Middle frontal gyrus (tissue), 1 donor: ENCODE measurements around the gene ADAMTS15.
"Not testable (repeated sequence)": the region's sequence is repeated elsewhere in the genome, so short reads cannot be mapped to it uniquely, and the experiment has no call there.

Experiments used
- DNase-seq: peaks from one replicate; pipeline ENCODE4 v3.0.0-alpha.2; 2015; ENCODE audit warnings: low spot score; ENCODE audit errors: extremely low spot score

ADAMTS15 gene

DNA sequence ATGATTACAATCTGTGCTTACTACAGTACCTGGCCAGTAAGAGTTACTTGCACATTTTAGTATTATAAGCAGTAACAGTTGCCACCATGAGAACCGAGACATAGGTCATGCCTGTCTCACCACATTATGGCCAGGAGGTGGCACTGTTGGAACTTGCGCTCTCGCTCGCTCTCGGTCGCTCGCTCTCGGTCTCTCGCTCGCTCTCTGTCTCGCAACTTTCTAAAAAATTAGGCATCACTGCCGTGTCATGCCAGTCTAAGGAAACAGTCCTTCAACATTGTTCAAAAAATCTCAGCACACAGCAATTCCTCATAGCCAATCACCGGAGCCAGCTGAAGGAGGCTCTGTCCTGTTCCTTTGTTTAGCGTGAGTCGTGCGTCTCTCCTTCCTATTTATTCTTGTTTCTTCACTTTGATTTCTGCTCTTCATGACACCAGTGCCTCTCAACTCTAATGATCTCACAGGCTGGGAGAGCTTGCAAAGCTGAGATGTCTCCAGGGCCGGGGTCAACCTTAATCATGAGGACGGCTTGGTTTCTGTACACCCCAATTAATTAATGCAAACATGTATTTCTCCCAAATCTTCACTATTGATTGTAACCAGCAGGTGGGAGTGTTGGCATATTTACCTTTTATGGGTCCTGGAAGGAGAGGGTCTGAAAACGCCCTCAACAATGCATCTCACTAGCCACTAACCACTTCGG, 13.8 kb upstream of the ADAMTS15 start:
- DNase-seq: peak; percentile 74

DNA sequence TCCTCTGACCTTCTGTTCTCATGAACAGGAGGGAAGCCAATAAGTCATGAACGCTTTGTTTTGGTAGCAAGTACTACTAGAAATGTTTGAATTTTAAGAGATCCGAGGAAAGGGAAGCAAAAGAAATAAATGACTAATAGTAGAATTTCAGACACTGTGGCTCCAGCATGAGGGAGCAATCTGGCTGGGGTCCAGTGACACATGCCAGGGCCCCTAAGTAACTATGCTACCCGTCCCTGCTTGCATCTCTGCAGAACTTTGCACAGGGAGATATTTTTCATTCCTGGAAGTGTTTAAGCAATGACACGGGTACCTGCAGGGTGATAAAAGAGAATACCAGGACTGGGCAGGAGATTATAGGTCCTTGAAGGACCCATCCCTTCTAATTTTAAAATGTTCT, 12.8 kb upstream of the ADAMTS15 start:
- no peak for DNase-seq

DNA sequence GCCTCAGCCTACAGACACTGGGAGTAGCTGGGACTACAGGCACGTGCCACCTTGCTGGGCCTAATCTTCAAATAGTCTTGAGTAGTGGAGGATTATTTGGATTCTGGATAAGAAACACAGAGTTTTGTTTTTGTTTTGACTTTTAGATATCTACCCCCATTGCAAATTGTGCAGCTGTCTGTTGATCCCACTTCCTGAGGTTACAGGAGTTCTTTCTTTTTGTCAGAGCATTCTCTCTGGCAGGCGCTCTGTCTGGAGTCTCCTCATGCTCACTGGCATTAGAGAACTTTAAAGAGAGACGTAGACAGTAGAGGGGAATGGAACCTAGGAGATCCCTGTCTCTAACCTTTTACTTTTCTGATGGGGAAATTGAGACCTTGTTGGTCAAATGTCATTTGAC, 12.3 kb upstream of the ADAMTS15 start:
- DNase-seq: no peak

DNA sequence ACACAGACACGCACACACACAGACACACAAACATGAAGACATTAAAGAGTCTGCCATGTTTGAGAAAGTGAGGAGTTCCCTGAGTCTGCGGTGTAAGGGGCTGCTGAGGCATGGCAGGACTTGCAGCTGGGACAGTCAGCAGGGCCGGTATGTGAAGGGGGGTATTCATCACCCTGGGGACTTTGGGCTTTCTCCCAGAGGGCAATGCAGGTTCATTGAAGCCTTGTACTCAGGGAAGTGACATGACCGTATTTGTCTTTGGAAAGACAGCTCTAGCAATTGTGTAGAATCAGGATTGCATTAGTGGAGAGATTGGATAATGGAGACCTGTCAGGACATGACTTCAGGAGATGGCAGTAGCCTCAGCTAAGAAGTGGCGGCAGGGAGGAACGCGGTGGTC, 10.6 kb upstream of the ADAMTS15 start:
- DNase-seq: no peak

DNA sequence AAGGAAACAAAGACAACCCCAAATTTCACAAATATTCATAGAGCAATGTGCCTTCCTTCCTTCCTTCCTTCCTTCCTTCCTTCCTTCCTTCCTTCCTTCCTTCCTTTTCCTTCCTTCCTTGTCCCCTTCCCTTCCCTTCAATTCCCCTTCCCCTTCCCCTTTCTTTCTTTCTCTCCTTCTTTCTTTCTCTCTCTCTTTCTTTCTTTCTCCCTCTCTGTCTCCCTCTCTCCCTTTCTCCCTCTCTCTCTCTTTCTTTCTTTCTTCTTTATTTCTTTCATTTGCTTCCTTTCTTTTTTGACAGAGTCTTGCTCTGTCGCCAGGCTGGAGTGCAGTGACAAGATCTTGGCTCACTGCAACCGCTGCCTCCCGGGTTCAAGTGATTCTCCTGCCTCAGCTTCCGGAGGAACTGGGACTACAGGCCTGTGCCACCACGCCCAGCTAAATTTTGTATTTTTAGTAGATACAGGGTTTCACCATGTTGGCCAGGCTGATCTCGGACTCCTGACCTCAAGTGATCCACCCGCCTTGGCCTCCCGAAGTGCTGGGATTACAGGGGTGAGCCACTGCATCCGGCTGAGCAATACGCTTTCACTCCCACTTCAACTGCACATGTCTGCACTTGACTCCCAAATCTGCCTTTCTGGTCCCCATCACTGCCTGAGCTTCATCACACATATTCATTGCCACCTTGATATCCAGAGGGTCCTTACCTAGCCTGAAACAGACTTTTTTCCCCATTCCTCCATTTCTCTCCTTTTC, 9.9 kb upstream of the ADAMTS15 start:
- not testable (repeated sequence) for DNase-seq

DNA sequence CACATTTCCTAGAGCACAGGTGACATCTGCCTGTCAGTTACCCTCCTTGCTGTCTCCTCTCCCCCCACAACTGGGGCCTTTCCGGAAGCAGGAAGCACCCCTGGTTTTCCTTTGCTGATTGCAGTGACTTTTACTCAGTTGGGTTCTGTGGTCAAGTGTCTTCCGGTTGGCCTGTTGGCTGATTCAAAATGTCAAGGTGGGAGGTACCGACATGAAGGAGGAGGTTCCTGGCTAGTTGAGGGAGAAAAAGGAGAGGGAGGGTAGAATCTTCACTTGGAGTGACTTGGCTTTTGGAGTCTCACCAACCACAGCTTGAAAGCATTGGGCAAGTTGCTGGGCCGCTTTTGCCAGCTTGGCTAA, 9.3 kb upstream of the ADAMTS15 start:
- no peak for DNase-seq

DNA sequence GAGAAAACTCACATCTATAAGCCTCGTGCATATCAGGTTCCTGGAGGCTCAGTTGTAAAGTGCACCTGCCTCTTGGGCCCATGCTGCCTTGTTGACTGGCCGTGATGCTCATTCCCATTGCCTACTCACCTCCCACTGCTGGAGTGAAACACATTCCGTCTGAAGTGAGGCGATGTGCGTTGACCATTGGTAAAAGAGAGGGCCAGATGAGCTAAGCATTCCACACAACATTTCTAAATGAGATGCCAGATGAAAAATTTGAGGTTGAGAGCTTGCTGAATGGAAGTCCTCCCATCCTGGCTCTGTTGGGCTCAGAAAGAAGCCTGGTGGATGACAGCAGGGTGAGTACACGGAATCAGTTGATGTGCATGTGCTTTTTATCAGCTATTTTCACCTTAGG, 8.6 kb upstream of the ADAMTS15 start:
- DNase-seq: no peak

DNA sequence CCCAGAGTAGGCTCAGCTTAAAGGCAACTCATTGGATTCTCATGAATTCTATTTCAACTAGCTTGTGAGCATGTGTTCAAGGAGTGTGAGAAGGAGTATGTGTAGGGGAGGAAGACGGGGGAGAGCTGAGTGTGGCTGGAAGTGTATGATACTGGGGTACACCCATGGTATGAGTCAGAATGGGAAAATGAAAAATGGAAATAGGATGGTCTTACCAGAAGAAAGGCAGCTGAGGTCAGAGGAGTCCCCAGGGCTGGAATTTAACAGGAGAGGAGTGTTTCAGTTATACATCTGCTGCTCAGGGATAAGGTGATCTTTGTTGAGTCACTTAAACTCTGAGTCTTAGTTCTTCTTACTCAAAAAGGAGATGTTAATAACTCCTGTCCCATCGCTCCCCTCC, 6.7 kb upstream of the ADAMTS15 start:
- no peak for DNase-seq

DNA sequence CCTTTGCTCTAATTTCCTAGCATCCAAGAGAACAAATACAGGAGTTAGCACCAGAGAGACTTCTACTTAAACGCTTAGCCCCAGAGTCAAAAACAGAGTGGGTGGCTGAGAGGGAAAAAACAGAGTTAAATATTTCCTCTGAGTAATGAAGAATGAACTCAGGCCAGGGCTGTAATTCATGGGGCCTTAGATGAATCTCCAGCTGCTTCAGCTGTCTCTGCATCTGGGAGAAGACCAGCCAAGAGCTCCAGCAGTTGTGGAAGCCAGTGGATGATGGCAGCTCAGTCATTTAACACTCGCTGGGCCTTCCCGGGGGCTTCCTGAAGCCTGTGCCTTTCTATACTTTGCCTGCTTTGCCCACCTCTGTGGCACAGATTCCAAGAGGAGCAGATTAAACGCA, 5.7 kb upstream of the ADAMTS15 start:
- DNase-seq: no peak

DNA sequence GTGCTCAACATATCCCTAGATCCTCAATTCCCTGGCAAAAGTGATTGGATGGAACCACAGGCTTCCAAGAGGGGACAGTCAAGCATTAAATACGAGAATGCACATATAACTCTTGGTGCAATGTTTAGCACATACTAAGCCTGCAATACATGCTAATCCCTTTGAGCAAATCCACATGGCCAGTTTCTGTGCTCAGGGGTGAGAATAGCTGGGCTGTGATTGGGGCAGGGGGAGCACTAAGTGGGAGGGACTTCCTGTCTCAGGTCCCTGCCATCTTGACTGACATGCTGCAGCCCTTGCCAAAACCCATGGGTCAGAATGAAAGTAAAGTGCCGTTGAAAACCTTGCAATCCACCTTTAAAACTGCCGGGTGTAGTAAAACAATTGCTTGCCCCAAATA, 2.7 kb upstream of the ADAMTS15 start:
- DNase-seq: no peak

DNA sequence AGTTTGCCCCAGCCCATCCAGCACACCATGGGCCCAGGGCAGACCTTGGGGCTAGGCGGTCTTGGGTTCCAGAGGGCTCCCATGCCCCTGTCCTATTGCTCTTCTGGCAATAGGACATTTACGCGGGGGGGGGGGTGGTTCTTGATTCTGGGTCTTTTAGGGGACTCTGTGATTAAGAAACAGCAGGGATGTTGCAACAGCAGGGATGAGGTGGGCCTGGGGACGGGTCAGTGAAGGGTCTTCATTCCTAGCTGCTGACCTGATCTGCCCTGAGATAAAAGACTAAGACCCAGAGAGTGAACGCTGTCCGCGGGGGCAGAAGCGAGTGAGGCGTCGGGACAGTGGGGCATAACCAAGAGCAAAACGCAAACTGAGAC, 418 bp upstream of the ADAMTS15 start:
- no peak for DNase-seq

DNA sequence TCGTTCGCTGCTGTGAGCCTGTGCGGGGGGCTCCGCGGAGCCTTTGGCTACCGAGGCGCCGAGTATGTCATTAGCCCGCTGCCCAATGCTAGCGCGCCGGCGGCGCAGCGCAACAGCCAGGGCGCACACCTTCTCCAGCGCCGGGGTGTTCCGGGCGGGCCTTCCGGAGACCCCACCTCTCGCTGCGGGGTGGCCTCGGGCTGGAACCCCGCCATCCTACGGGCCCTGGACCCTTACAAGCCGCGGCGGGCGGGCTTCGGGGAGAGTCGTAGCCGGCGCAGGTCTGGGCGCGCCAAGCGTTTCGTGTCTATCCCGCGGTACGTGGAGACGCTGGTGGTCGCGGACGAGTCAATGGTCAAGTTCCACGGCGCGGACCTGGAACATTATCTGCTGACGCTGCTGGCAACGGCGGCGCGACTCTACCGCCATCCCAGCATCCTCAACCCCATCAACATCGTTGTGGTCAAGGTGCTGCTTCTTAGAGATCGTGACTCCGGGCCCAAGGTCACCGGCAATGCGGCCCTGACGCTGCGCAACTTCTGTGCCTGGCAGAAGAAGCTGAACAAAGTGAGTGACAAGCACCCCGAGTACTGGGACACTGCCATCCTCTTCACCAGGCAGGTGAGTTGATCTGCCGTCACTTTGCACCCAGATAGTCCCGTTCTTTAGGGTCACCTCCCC, 1.0 kb downstream of the ADAMTS15 start:
- DNase-seq: no peak

DNA sequence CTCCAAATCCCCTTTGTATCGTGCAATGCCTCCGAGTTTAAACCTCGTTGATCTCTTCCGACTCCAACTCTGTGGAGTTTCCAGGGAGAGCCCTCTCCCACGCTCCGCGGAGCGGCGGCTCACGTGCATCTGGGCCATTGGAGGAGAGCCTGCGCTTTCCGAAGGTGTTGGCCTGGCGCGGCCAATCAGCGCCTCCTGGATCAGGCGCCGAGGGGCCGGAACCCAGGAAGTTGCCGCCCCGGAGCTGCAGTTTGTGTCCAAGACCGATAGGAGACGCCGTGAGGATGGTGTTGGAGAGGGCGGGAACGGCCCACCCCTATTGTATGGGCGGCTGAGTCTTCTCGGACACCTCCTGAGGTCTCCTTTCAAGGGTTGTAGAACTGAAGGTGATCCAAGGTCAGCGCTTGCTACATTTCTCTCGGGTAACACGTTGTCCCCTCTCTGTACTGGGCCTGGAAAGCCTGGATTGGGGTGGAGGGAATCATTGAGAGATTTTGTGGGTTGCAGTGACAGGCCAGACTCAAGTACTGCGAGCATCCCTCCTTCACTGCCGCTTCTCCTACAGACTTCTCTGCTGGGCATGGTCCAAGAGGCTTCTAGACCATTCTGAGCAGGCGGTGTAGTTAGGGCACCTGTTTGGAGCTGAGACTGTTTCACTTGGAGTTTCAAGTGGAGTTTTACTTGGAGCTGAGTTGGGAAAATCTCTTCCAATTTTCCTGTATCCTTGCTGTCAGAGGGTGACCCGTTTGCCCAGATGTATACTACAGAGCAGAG, 1.7 kb downstream of the ADAMTS15 start:
- DNase-seq: no peak

DNA sequence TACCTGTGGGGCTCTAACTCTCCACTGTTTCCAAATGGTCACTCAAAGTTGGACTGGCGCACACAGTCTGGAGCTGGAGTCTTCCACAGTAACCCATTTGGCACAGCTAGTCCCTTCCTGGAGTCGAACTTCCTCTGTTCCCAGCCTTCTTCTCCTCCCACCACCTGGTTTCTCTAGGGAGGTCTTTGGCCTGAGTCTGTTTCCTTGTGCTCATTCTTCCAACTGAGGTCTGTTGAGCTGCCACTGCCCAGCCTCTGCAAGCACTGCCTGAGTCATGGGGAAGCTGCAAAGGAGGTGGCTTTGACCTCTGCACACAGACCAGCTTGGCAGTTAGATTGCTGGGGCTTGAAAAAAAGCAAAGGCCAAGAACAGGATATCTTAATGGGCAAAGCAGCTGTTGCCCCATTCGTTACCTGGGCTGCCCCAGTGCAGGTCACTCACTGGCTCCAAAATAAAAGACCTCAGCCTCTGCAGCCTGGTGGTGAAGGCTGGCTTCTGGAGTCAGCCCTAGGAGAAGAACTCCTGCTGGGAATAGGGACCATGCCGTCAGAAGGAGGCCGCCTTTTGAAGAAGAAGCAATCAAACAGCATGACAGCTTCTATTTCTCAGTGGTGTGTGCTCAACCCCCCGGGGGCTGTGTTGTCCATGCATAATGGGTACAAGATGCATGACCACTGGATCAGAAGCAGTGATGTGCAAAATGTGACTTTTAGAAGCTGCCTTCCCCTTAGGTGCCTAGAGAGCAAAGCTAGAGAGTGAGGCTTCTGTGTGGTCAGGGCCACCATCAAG, 3.0 kb downstream of the ADAMTS15 start:
- no peak for DNase-seq

DNA sequence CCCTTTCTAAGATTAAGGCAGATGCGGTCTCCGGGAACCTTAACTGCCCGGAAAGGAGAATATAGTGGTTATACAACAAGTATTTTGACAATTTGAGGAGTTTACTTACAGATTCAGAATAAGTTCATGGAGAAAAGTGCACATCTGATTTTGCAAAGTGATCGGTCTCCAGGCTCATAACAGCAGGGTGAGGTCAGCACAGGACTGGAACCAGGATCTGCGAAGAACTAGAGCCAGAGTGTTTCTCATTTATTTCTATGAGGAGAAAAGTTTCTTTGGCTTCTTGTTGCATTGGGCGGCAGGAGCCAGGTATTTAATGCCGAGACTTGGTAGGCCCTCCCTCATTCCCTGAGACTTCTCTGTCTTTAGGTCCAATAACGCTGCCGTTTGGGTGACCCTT, 3.7 kb downstream of the ADAMTS15 start:
- DNase-seq: no peak

DNA sequence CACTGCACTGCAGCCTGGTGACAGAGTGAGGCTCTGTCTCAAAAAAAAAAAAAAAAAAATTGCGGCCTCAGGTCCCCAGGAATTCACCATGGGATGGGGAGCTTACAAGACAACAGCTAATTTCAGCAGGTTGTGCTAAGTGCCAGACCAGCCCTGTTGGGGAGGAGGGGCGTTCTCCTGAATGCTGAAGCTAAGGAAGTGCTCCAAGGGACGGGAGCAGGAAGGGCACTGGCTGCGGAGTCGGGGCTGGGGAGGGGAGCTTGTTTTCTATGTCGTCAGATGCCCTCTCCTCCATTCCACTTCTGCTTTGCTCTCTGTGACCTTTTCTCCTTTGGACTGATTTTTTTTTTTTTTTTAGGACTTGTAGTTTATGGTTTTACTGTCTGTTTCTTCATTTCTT, 4.5 kb downstream of the ADAMTS15 start:
- no peak for DNase-seq

DNA sequence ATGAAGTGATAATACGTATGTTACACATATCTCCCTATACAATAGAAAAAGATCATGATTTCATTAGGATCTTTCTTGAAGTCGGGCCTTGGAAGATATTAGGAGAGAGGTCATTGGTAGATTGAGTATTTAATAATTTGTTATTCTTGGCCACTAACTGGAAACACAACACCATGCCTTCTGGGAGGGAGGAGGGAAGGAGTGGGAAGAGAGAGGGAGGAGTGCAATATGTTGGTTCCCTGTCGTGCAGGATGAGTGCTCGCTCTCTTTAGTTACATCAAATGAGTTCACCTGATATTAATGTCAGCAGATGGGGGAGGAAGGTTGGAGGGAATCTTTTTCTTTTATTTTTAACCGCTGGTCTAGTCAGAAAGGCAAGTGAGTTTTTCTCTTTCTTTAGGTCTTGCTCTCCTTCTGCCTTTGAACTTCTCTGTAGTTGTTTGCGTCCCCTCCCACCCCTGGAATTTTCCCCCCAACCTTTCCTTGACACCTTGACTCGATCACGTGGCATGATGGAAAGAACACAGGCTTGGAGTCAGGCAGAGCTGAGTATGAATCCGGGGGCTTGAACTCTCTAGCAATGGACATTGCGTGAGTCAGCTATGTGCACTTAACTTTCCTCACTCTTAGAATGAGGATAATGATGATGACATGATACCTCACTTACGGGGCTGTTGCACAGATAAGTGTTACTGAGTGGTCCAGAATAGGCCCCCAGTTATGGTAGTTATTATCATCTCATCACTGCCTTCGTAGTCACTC, 6.2 kb downstream of the ADAMTS15 start:
- DNase-seq: no peak

DNA sequence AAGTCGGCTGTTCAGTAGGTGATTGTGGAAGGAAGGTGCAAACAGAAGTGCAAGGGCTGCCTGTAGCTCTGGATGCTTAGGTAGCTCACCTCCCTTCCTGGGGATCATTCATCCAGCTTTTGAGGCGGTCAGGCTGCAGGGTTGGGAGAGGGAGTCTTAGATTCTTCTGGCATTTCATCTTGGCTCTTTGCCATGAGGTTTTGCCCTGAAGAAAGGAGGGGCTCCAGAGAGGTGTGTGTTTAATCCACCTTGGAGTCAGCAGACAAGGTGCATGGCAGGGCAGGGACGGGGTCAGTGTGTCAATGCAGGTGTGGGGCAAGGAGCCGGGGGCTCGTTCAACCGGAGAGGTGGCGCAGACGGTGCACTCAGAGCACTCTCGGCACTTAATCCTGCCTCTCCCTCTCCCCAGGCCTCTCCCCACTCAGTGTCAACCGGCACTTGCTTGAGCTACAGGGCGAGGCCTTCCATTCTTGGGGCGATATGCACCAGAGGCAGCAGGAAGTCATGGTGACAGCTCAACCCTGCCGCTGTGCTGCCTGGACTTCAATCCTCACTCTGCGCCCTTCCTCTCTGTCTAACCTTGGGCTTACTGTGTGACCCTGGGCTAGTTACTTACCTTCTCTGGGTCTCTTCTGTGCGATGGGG, 7.2 kb downstream of the ADAMTS15 start:
- DNase-seq: no peak

DNA sequence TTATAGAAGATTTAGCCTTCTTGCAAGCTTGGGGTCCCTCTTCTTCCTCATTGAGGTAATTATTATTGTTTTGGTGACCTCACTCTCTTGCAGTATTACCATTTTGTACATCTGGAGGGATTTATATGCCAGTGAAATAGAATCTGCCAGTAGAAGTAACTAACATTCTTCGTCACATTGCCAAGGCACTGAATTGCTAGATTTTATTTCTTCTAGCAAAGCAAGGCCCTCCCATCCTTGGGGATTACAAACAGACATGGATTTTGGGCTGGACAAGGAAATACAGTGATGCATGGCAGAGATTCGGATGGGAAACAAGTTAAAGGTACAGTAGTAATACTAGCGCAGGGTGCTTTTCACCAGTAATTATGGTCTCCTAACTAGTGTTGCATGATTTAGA, 7.8 kb downstream of the ADAMTS15 start:
- DNase-seq: no peak
